K562 (cell line): ENCODE measurements around the gene HJV. TPM values are rescaled to one million over a fixed set of nuclear protein-coding genes. Genes with fewer than 3 reads are reported as not detected.
A peak's percentile ranks its signal among the peaks of the same experiment; 100 is the strongest.

Source experiments
- CCNT2 ChIP-seq: IDR thresholded peaks from 2 replicates; pipeline ENCODE4 v1.6.1; 2011; ENCODE audit warnings: borderline replicate concordance, low read depth, mild to moderate bottlenecking, moderate library complexity, mixed read lengths, low read length; ENCODE audit not compliant: insufficient read length; ENCODE audit errors: extremely low read depth
- GABPA ChIP-seq: fragments of 200-800 bp; sonication (Bioruptor generic); conservative IDR thresholded peaks from 2 replicates; pipeline ENCODE4 v1.6.1; 2016; ENCODE audit warnings: low read depth, missing genetic modification characterization, missing compliant biosample characterization
- JUNB ChIP-seq: fragments of 450-650 bp; formaldehyde crosslinking; conservative IDR thresholded peaks from 2 replicates; pipeline ENCODE4 v1.4.0; 2020; ENCODE audit warnings: mild to moderate bottlenecking
- KLF6 ChIP-seq: fragments of 250-450 bp; sonication (Bioruptor Pico); IDR thresholded peaks from 2 replicates; pipeline ENCODE4 v1.4.0; 2020; ENCODE audit warnings: mild to moderate bottlenecking, moderate library complexity, borderline replicate concordance
- MBD2 ChIP-seq: sonication (generic); IDR thresholded peaks from 2 replicates; pipeline ENCODE4 v1.6.1; 2016; ENCODE audit warnings: low read depth, borderline replicate concordance
- RBFOX2 ChIP-seq: fragments of 200-400 bp; formaldehyde crosslinking; IDR thresholded peaks from 2 replicates; pipeline ENCODE4 v1.6.1; 2017; ENCODE audit warnings: low read depth, mild to moderate bottlenecking, low read length, moderate library complexity
- TGIF2 ChIP-seq: sonication (generic); formaldehyde crosslinking; IDR thresholded peaks from 2 replicates; pipeline ENCODE4 v1.8.1; 2022; ENCODE audit warnings: mild to moderate bottlenecking, missing genetic modification reagents, moderate library complexity
- ZNF324 ChIP-seq: fragments of 250-450 bp; sonication (Bioruptor Pico); IDR thresholded peaks from 2 replicates; pipeline ENCODE4 v1.4.0; 2020; ENCODE audit warnings: mild to moderate bottlenecking
- ZNF41 ChIP-seq: fragments of 250-450 bp; sonication (Bioruptor Pico); conservative IDR thresholded peaks from 2 replicates; pipeline ENCODE4 v1.4.0; 2020; ENCODE audit warnings: mild to moderate bottlenecking
- ZNF695 ChIP-seq: fragments of 450-650 bp; formaldehyde crosslinking; IDR thresholded peaks from 2 replicates; pipeline ENCODE4 v1.4.0; 2020; ENCODE audit warnings: mild to moderate bottlenecking, moderate library complexity
- polyA plus RNA-seq, 8 experiments: library from polyadenylated mRNA; depleted of rRNA in 4 of 8; stranded (reverse) in 5 of 8; unstranded in 3 of 8; fragments of >200 nt; fragmentation: Nextera tagmentation in 2 of 8; fragmentation: Illumina TruSeq in 1 of 8; extraction: Ambion mirVana in 2 of 8; extraction: Trizol in 1 of 8; gene quantifications; 2 replicates each; pipeline versions ENCODE4 v1.2.1 to v1.2.3, GENCODE V29; 2011 to 2014; ENCODE audit warnings: inconsistent platforms in 1 of 8, missing spikeins in 1 of 8
- total RNA-seq, 7 experiments: library from RNA; depleted of rRNA in 6 of 7; stranded (reverse); fragments of >200 nt in 6 of 7; fragmentation: Illumina TruSeq in 2 of 7; extraction: Trizol in 2 of 7; gene quantifications; 2 replicates each; pipeline versions ENCODE4 v1.2.1 to v1.2.3, GENCODE V29; 2011 to 2021; ENCODE audit warnings: low replicate concordance in 1 of 7
- TF ChIP-seq, protein P1 (sequence below): fragments of 200-600 bp; sonication (generic); IDR thresholded peaks from one replicate; pipeline ENCODE4 v1.6.1; 2012; ENCODE audit warnings: mild to moderate bottlenecking, low read depth, low read length, inconsistent platforms
- TF ChIP-seq, protein P2 (sequence below), 2 experiments: fragments of 450-650 bp; IDR thresholded peaks; 2 replicates each; pipeline ENCODE4 v1.6.1; 2016
- TF ChIP-seq, protein P3 (sequence below): fragments of 250-450 bp; sonication (Bioruptor Pico); IDR thresholded peaks from 2 replicates; pipeline ENCODE4 v1.4.0; 2020; ENCODE audit warnings: borderline replicate concordance

HJV gene
- total and polyA plus RNA-seq, 9 of the 15 experiments (the other 6 are each of a cell fraction or from before 2014, with no cell fraction given): 1.0 to 6.6 (median 2.4) TPM

DNA sequence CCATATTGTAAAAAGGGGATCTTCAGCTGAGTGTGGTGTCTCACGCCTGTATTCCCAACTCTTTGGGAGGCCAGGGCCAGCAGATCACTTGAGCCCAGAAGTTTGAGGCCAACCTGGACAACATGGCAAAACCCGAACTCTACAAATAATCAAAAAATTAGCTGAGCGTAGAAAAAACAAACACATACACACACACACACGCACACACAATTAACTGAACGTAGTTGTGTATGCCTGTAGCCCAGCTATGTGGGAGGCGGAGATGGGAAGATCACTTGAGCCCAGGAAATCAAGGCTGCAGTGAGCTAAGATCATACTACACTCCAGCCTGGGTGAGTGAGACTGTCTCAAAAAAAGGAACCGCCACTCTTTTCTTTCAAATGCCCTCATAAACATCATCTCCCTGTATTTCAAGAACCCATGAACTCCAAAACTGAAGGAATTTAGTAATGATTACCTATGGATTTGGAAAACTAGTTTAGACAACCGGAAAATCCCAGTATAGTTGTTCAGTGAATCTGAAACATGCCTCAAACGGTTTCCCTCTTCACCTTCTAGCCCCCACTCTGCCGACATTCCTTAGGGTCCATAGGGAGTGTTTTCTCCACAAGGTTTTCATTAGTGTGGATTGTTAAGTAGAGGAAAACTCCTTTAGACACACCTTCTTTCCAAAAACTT is 29.7 kb downstream of the HJV start (continued):
- TF ChIP-seq, protein P1, sequence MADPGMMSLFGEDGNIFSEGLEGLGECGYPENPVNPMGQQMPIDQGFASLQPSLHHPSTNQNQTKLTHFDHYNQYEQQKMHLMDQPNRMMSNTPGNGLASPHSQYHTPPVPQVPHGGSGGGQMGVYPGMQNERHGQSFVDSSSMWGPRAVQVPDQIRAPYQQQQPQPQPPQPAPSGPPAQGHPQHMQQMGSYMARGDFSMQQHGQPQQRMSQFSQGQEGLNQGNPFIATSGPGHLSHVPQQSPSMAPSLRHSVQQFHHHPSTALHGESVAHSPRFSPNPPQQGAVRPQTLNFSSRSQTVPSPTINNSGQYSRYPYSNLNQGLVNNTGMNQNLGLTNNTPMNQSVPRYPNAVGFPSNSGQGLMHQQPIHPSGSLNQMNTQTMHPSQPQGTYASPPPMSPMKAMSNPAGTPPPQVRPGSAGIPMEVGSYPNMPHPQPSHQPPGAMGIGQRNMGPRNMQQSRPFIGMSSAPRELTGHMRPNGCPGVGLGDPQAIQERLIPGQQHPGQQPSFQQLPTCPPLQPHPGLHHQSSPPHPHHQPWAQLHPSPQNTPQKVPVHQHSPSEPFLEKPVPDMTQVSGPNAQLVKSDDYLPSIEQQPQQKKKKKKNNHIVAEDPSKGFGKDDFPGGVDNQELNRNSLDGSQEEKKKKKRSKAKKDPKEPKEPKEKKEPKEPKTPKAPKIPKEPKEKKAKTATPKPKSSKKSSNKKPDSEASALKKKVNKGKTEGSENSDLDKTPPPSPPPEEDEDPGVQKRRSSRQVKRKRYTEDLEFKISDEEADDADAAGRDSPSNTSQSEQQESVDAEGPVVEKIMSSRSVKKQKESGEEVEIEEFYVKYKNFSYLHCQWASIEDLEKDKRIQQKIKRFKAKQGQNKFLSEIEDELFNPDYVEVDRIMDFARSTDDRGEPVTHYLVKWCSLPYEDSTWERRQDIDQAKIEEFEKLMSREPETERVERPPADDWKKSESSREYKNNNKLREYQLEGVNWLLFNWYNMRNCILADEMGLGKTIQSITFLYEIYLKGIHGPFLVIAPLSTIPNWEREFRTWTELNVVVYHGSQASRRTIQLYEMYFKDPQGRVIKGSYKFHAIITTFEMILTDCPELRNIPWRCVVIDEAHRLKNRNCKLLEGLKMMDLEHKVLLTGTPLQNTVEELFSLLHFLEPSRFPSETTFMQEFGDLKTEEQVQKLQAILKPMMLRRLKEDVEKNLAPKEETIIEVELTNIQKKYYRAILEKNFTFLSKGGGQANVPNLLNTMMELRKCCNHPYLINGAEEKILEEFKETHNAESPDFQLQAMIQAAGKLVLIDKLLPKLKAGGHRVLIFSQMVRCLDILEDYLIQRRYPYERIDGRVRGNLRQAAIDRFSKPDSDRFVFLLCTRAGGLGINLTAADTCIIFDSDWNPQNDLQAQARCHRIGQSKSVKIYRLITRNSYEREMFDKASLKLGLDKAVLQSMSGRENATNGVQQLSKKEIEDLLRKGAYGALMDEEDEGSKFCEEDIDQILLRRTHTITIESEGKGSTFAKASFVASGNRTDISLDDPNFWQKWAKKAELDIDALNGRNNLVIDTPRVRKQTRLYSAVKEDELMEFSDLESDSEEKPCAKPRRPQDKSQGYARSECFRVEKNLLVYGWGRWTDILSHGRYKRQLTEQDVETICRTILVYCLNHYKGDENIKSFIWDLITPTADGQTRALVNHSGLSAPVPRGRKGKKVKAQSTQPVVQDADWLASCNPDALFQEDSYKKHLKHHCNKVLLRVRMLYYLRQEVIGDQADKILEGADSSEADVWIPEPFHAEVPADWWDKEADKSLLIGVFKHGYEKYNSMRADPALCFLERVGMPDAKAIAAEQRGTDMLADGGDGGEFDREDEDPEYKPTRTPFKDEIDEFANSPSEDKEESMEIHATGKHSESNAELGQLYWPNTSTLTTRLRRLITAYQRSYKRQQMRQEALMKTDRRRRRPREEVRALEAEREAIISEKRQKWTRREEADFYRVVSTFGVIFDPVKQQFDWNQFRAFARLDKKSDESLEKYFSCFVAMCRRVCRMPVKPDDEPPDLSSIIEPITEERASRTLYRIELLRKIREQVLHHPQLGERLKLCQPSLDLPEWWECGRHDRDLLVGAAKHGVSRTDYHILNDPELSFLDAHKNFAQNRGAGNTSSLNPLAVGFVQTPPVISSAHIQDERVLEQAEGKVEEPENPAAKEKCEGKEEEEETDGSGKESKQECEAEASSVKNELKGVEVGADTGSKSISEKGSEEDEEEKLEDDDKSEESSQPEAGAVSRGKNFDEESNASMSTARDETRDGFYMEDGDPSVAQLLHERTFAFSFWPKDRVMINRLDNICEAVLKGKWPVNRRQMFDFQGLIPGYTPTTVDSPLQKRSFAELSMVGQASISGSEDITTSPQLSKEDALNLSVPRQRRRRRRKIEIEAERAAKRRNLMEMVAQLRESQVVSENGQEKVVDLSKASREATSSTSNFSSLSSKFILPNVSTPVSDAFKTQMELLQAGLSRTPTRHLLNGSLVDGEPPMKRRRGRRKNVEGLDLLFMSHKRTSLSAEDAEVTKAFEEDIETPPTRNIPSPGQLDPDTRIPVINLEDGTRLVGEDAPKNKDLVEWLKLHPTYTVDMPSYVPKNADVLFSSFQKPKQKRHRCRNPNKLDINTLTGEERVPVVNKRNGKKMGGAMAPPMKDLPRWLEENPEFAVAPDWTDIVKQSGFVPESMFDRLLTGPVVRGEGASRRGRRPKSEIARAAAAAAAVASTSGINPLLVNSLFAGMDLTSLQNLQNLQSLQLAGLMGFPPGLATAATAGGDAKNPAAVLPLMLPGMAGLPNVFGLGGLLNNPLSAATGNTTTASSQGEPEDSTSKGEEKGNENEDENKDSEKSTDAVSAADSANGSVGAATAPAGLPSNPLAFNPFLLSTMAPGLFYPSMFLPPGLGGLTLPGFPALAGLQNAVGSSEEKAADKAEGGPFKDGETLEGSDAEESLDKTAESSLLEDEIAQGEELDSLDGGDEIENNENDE: peak; percentile 32
- peak; percentile 70 for TF ChIP-seq RBFOX2
- 0 out of 2 replicates have a peak, but pooled peaks have one; percentile 31 for TF ChIP-seq ZNF324 (CRISPR knock-in tag)
- TF ChIP-seq, protein P2, sequence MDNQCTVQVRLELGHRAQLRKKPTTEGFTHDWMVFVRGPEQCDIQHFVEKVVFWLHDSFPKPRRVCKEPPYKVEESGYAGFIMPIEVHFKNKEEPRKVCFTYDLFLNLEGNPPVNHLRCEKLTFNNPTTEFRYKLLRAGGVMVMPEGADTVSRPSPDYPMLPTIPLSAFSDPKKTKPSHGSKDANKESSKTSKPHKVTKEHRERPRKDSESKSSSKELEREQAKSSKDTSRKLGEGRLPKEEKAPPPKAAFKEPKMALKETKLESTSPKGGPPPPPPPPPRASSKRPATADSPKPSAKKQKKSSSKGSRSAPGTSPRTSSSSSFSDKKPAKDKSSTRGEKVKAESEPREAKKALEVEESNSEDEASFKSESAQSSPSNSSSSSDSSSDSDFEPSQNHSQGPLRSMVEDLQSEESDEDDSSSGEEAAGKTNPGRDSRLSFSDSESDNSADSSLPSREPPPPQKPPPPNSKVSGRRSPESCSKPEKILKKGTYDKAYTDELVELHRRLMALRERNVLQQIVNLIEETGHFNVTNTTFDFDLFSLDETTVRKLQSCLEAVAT (IDR thresholded peaks at IDR 0.05): peak; percentile 92 to 96
- peak; percentile 90 for TF ChIP-seq CCNT2
- TF ChIP-seq JUNB (CRISPR knock-in tag): no peak
- peak; percentile 68; the same call in 1 of the 2 replicates for TF ChIP-seq ZNF695 (CRISPR knock-in tag)
- TF ChIP-seq, protein P3, sequence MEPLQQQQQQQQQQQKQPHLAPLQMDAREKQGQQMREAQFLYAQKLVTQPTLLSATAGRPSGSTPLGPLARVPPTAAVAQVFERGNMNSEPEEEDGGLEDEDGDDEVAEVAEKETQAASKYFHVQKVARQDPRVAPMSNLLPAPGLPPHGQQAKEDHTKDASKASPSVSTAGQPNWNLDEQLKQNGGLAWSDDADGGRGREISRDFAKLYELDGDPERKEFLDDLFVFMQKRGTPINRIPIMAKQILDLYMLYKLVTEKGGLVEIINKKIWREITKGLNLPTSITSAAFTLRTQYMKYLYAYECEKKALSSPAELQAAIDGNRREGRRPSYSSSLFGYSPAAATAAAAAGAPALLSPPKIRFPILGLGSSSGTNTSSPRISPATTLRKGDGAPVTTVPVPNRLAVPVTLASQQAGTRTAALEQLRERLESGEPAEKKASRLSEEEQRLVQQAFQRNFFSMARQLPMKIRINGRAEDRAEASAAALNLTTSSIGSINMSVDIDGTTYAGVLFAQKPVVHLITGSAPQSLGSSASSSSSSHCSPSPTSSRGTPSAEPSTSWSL (CRISPR knock-in tag): no peak
- TF ChIP-seq TGIF2: no peak
- peak; percentile 65; the same call in 1 of the 2 replicates for TF ChIP-seq ZNF41 (CRISPR knock-in tag)
- 0 out of 2 replicates have a peak, but pooled peaks have one; percentile 13 for TF ChIP-seq GABPA
- no peak for TF ChIP-seq KLF6 (CRISPR knock-in tag)
- 0 out of 2 replicates have a peak, but pooled peaks have one; percentile 62 for TF ChIP-seq MBD2
